CD4-positive, alpha-beta T cell treated with Interferon gamma for 1 hour (primary cell): ENCODE results near the gene PCDHB10.
"Not testable (repeated sequence)": the region's sequence is repeated elsewhere in the genome, so short reads cannot be mapped to it uniquely, and the experiment has no call there.

ENCODE experiments used
- DNase-seq: peaks from one replicate; pipeline ENCODE4 v3.0.0-alpha.2; 2020

PCDHB10 gene

DNA sequence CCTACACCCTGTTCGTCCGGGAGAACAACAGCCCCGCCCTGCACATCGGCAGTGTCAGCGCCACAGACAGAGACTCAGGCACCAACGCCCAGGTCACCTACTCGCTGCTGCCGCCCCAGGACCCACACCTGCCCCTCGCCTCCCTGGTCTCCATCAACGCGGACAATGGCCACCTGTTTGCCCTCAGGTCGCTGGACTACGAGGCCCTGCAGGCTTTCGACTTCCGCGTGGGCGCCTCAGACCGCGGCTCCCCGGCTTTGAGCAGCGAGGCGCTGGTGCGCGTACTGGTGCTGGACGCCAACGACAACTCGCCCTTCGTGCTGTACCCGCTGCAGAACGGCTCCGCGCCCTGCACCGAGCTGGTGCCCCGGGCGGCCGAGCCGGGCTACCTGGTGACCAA lies 3.5 kb upstream of the PCDHB10 start:
- not testable (repeated sequence) for DNase-seq

DNA sequence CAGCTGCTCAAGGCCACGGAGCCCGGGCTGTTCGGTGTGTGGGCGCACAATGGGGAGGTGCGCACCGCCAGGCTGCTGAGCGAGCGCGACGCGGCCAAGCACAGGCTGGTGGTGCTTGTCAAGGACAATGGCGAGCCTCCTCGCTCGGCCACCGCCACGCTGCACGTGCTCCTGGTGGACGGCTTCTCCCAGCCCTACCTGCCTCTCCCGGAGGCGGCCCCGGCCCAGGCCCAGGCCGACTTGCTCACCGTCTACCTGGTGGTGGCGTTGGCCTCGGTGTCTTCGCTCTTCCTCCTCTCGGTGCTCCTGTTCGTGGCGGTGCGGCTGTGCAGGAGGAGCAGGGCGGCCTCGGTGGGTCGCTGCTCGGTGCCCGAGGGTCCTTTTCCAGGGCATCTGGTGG lies 3.0 kb upstream of the PCDHB10 start:
- DNase-seq, result not testable (repeated sequence)

DNA sequence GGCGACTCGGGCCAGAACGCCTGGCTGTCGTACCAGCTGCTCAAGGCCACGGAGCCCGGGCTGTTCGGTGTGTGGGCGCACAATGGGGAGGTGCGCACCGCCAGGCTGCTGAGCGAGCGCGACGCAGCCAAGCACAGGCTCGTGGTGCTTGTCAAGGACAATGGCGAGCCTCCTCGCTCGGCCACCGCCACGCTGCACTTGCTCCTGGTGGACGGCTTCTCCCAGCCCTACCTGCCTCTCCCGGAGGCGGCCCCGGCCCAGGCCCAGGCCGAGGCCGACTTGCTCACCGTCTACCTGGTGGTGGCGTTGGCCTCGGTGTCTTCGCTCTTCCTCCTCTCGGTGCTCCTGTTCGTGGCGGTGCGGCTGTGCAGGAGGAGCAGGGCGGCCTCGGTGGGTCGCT lies 2.2 kb downstream of the PCDHB10 start:
- DNase-seq, result not testable (repeated sequence)

DNA sequence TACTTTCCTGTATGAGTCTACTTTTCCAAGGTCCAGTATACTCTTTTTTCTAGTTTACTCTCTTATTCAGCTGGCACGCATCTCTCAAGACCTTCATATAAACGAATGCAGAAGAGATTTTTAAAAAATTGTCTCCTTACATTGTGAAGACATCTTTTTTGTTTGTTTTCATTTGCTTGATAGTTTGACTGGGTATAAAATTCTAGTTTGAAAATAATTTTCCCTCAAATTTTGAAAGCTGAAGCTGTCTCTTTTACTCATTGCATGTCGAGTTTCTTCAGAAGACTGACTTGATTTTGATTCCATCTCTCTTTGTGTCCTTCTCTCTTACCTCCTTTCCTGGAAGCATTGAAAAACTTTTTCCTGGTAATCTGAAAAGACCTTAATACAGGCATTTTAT lies 4.2 kb downstream of the PCDHB10 start:
- DNase-seq, result no peak

DNA sequence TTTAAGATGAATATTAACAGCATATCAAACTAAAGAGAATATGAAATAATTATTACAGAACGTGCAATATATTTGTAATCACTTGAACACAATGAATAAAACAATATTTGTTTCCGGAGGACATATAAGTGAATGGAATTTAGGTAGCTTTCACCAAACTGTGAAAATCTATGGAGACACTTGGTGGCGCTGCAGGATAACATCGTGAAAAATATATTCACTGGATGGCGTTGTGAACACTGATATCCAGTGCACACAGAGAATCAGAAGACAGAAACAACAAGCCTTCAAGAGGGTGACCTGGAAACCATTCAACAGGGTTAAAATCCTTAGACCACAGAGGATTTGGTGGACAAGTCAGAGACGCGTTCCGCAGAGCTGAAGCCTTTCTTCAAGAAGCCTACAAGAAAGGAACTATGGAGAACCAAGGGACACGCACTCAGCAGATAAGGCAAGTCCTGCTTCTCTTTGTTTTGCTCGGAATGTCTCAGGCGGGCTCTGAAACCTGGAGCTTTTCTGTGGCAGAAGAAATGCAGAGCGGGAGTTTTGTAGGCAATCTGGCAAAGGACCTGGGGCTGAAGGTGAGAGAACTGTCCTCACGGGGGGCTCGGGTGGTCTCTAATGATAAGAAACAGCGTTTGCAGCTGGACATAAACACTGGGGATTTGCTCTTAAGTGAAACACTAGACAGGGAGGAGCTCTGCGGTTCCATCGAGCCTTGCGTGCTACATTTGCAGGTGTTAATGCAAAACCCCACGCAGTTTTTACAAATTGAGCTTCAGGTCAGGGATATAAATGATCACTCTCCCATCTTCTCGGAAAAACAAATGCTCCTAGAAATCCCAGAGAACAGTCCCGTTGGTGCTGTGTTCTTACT lies 7.4 kb downstream of the PCDHB10 start, which contains the start of gene PCDHB11:
Gene PCDHB11, plus strand, starts transcription at position 269 of the 877 bp plus-strand sequence. Its CDS starts 148 bp downstream, at position 417.
- DNase-seq, result no peak

DNA sequence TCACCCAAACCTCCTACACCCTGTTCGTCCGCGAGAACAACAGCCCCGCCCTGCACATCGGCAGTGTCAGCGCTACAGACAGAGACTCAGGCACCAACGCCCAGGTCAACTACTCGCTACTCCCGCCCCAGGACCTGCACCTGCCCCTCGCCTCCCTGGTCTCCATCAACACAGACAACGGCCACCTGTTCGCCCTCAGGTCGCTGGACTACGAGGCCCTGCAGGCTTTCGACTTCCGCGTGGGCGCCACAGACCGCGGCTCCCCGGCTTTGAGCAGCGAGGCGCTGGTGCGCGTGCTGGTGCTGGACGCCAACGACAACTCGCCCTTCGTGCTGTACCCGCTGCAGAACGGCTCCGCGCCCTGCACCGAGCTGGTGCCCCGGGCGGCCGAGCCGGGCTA lies 9.0 kb downstream of the PCDHB10 start:
- not testable (repeated sequence) for DNase-seq

DNA sequence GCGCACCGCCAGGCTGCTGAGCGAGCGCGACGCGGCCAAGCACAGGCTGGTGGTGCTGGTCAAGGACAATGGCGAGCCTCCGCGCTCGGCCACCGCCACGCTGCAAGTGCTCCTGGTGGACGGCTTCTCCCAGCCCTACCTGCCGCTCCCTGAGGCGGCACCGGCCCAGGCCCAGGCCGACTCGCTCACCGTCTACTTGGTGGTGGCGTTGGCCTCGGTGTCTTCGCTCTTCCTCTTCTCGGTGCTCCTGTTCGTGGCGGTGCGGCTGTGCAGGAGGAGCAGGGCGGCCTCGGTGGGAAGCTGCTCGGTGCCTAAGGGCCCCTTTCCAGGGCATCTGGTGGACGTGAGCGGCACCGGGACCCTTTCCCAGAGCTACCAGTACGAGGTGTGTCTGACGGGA lies 9.5 kb downstream of the PCDHB10 start:
- not testable (repeated sequence) for DNase-seq

DNA sequence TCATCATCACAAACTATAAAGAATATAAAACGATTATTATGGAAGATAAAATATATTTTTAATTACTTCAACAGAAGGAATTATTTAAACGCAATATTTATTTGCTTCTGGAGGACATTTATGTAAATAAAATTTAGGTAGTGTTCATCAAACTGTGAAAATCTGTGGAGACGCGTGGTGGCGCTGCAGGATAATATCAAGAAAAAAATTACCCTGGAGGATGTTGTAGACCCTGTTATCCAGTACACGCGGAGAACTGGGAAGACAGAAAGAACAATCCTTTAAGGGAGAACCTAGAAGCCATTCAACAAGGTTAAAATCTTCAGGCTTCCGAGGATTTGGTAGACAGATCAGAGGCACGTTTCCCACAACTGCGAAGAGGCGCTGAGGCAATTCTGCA lies 16.3 kb downstream of the PCDHB10 start, which contains the start of gene PCDHB12:
Gene PCDHB12, plus strand, starts transcription at position 242 of the 400 bp plus-strand sequence. CDS start 189 bp downstream, outside the sequence.
- DNase-seq, result no peak

DNA sequence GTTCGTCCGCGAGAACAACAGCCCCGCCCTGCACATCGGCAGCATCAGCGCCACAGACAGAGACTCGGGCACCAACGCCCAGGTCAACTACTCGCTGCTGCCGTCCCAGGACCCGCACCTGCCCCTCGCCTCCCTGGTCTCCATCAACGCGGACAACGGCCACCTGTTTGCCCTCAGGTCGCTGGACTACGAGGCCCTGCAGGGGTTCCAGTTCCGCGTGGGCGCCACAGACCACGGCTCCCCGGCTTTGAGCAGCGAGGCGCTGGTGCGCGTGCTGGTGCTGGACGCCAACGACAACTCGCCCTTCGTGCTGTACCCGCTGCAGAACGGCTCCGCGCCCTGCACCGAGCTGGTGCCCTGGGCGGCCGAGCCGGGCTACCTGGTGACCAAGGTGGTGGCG lies 18.1 kb downstream of the PCDHB10 start:
- DNase-seq, result not testable (repeated sequence)

DNA sequence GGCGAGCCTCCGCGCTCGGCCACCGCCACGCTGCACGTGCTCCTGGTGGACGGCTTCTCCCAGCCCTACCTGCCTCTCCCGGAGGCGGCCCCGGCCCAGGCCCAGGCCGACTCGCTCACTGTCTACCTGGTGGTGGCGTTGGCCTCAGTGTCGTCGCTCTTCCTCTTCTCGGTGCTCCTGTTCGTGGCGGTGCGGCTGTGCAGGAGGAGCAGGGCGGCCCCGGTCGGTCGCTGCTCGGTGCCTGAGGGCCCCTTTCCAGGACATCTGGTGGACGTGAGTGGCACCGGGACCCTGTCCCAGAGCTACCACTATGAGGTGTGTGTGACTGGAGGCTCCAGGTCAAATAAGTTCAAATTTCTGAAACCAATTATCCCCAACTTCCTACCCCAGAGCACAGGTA lies 18.7 kb downstream of the PCDHB10 start:
- DNase-seq, result not testable (repeated sequence)

DNA sequence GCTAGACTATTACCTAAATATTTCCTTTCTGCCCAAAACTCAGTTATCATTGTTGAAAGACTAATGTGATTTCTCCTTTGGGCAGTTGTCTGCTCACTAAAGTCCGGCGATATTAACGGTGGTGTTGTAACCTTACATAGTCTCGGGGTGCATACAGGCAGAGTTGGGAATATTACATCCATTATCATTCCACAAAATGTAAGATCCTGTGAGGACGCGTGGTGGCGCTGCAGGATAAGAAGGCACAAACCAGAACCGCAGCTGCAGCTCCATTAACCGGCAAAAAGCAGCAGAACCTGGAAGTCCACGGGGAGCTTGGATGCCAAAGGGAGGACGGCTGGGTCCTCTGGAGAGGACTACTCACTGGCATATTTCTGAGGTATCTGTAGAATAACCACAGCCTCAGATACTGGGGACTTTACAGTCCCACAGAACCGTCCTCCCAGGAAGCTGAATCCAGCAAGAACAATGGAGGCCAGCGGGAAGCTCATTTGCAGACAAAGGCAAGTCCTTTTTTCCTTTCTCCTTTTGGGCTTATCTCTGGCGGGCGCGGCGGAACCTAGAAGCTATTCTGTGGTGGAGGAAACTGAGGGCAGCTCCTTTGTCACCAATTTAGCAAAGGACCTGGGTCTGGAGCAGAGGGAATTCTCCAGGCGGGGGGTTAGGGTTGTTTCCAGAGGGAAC lies 21.6 kb downstream of the PCDHB10 start, which contains the start of gene PCDHB13:
Gene PCDHB13, plus strand, starts transcription at position 264 of the 684 bp plus-strand sequence. Its CDS starts 205 bp downstream, at position 469.
- DNase-seq, result not testable (repeated sequence)

DNA sequence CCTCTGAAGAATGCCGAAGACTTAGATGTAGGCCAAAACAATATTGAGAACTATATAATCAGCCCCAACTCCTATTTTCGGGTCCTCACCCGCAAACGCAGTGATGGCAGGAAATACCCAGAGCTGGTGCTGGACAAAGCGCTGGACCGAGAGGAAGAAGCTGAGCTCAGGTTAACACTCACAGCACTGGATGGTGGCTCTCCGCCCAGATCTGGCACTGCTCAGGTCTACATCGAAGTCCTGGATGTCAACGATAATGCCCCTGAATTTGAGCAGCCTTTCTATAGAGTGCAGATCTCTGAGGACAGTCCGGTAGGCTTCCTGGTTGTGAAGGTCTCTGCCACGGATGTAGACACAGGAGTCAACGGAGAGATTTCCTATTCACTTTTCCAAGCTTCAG lies 22.4 kb downstream of the PCDHB10 start:
- not testable (repeated sequence) for DNase-seq

DNA sequence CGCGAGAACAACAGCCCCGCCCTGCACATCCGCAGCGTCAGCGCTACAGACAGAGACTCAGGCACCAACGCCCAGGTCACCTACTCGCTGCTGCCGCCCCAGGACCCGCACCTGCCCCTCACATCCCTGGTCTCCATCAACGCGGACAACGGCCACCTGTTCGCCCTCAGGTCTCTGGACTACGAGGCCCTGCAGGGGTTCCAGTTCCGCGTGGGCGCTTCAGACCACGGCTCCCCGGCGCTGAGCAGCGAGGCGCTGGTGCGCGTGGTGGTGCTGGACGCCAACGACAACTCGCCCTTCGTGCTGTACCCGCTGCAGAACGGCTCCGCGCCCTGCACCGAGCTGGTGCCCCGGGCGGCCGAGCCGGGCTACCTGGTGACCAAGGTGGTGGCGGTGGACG lies 23.4 kb downstream of the PCDHB10 start:
- not testable (repeated sequence) for DNase-seq

DNA sequence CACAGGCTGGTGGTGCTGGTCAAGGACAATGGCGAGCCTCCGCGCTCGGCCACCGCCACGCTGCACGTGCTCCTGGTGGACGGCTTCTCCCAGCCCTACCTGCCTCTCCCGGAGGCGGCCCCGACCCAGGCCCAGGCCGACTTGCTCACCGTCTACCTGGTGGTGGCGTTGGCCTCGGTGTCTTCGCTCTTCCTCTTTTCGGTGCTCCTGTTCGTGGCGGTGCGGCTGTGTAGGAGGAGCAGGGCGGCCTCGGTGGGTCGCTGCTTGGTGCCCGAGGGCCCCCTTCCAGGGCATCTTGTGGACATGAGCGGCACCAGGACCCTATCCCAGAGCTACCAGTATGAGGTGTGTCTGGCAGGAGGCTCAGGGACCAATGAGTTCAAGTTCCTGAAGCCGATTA lies 23.9 kb downstream of the PCDHB10 start:
- not testable (repeated sequence) for DNase-seq

DNA sequence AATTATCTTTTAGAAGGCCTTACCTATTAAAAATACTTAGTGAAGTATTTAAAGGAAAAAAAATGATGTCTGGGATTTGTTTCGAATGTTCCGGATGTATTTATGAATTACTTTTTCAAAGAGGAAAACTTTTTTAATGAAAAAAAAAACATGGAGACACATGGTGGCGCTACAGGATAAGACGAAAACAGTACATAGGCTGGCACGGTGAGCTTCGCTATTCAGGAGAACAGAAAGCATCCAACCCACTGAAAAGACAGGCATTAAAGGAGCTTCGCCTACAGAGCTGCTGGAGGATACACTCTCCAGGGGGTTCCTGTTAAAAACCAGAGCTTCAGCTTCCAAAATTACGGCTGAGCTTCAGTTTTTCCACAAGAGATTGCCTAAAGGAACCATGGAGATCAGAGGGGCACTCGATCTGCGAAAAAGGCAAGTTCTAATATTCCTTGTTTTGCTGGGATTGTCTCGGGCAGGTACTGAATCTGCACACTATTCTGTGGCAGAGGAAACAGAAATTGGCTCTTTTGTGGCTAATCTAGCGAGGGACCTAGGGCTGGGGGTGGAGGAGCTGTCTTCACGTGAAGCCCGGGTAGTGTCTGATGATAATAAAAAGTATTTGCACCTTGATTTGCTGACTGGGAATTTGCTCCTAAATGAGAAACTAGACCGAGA lies 31.1 kb downstream of the PCDHB10 start, which contains the start of gene PCDHB14:
Gene PCDHB14, plus strand, starts transcription at position 232 of the 672 bp plus-strand sequence. Its CDS starts 163 bp downstream, at position 395.
- no peak for DNase-seq

DNA sequence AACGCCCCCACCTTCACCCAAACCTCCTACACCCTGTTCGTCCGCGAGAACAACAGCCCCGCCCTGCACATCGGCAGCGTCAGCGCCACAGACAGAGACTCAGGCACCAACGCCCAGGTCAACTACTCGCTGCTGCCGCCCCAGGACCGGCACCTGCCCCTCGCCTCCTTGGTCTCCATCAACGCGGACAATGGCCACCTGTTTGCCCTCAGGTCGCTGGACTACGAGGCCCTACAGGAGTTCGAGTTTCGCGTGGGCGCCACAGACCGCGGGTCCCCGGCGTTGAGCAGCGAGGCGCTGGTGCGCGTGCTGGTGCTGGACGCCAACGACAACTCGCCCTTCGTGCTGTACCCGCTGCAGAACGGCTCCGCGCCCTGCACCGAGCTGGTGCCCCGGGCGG lies 32.7 kb downstream of the PCDHB10 start:
- not testable (repeated sequence) for DNase-seq

DNA sequence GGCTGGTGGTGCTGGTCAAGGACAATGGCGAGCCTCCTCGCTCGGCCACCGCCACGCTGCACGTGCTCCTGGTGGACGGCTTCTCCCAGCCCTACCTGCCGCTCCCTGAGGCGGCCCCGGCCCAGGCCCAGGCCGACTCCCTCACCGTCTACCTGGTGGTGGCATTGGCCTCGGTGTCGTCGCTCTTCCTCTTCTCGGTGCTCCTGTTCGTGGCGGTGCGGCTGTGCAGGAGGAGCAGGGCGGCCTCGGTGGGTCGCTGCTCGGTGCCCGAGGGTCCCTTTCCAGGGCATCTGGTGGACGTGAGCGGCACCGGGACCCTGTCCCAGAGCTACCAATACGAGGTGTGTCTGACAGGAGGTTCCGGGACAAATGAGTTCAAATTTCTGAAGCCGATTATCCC lies 33.3 kb downstream of the PCDHB10 start:
- not testable (repeated sequence) for DNase-seq

DNA sequence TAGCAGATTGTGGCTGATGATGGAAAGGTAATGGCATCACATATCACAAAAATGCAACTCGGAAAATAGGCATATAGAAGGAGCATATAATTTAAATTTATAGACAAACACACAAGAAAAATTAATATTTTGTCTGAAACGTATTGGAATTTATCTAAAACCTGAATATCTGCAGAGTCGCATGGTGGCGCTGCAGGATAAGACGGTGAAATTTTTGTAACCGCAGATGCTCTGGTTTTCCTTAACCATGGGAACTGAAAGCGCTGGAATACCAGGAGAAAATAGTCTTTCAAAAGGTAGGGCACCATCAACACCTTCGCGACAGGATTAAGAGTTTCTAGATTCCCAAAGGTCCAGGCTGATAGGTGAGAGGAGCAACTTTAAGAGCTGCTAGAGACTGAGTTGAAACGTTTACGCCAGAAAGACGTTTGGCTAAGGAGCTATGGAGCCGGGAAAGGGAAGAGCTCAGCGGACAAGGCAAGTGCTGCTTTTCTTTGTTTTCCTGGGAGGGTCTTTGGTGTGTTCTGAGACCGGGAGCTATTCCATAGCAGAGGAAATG lies 42.0 kb downstream of the PCDHB10 start:
- no peak for DNase-seq

DNA sequence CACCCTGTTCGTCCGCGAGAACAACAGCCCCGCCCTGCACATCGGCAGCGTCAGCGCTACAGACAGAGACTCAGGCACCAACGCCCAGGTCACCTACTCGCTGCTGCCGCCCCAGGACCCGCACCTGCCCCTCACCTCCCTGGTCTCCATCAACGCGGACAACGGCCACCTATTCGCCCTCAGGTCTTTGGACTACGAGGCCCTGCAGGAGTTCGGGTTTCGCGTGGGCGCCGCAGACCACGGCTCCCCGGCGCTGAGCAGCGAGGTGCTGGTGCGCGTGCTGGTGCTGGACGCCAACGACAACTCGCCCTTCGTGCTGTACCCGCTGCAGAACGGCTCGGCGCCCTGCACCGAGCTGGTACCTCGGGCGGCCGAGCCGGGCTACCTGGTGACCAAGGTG lies 43.8 kb downstream of the PCDHB10 start:
- not testable (repeated sequence) for DNase-seq

DNA sequence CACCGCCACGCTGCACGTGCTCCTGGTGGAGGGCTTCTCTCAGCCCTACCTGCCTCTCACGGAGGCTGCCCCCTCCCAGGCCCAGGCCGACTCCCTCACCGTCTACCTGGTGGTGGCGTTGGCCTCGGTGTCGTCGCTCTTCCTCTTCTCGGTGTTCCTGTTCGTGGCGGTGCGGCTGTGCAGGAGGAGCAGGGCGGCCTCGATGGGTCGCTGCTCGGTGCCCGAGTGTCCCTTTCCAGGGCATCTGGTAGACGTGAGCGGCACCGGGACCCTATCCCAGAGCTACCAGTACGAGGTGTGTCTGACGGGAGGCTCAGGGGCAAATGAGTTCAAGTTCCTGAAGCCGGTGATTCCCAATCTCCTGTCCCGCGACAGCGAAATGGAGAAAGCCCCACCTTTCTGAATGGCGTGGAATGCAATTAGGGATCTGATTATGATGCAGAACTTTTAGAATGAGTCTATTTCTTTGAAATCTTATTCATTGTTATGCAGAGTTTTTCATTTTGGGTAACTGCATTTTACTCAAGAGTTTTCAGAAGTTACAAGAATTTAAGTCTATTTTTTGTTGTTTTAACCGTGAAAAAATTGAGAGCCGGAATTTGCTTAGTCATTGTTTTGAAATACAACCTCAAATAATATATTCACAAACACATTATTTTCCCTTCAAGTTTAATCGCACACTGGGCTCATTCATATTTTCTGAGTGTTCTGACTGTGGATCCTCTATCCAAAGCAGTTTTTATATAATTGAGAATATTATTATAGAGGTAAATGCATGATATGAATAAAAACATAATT lies 44.6 kb downstream of the PCDHB10 start:
- DNase-seq, result no peak

DNA sequence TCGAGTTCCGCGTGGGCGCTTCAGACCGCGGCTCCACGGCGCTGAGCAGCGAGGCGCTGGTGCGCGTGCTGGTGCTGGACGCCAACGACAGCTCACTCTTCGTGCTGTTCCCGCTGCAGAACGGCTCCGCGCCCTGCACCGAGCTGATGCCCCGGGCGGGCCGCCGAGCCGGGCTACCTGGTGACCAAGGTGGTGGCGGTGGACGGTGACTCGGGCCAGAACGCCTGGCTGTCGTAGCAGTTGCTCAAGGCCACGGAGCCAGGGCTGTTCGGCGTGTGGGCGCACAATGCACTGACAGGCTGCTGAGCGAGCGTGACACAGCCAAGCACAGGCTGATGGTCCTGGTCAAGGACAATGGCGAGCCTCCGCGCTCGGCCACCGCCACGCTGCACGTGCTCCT lies 49.3 kb downstream of the PCDHB10 start:
- DNase-seq, result no peak
